Chondrocyte (in vitro differentiated cells): ENCODE data around the gene DESI2. TPM values are rescaled to one million over a fixed set of nuclear protein-coding genes. Genes with fewer than 3 reads are reported as not detected.

Experiments used
- DNase-seq: peaks from one replicate; pipeline ENCODE4 v3.0.0; 2021; ENCODE audit warnings: mixed read lengths, low spot score
- H3K27ac Mint-ChIP-seq: one replicate; pipeline ENCODE4 v1.8.0; 2021; ENCODE audit warnings: mild to moderate bottlenecking, moderate library complexity, mixed read lengths; ENCODE audit not compliant: unreplicated experiment
- H3K27me3 Mint-ChIP-seq: 2 replicates; pipeline ENCODE4 v1.8.0; 2021; ENCODE audit warnings: low read depth, mixed read lengths
- H3K36me3 Mint-ChIP-seq: 2 replicates; pipeline ENCODE4 v1.8.0; 2021; ENCODE audit warnings: low read depth, mixed read lengths
- H3K4me1 Mint-ChIP-seq: 2 replicates; pipeline ENCODE4 v1.8.0; 2021; ENCODE audit warnings: low read depth, mild to moderate bottlenecking, mixed read lengths
- H3K4me3 Mint-ChIP-seq: one replicate; pipeline ENCODE4 v1.8.0; 2021; ENCODE audit warnings: mild to moderate bottlenecking, moderate library complexity, mixed read lengths; ENCODE audit not compliant: unreplicated experiment
- H3K9me3 Mint-ChIP-seq: 2 replicates; pipeline ENCODE4 v1.8.0; 2021; ENCODE audit warnings: low read depth, mixed read lengths
- total RNA-seq: library from RNA; stranded (reverse); gene quantifications from 3 replicates; pipeline ENCODE4 v1.2.1, GENCODE V29; 2021
- TF ChIP-seq, protein P1 (sequence below): fragments of 200-600 bp; sonication (generic); IDR thresholded peaks from 2 replicates; pipeline ENCODE4 v1.5.0; 2021; ENCODE audit warnings: antibody characterized with exemption, mild to moderate bottlenecking, moderate library complexity

Gene DESI2
- total RNA-seq, 1 donor from 2014 or later: 65.6 TPM

DNA sequence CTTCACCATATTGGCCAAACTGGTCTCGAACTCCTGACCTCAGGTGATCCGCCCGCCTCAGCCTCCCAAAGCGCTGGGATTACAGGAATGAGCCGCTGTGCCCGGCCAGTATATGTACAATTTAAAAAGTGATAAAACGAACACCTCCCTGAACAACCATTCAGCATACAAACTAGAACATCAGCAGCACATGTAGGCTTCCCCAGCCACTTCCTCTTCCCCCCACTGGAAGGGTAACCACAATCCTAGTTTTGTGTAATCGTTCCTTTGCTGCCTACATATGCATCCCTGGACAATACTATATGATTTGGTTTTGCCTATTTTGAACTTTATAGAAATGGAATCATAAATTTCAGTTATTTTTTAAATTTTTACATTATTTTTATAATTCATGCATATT is 60.4 kb downstream of the DESI2 start:
- H3K9me3 Mint-ChIP-seq: no peaks in the 10 kb centered on the region
- no peak overlapping the region for H3K4me3 Mint-ChIP-seq
- H3K27ac Mint-ChIP-seq: no peak overlapping the region
- TF ChIP-seq, protein P1, sequence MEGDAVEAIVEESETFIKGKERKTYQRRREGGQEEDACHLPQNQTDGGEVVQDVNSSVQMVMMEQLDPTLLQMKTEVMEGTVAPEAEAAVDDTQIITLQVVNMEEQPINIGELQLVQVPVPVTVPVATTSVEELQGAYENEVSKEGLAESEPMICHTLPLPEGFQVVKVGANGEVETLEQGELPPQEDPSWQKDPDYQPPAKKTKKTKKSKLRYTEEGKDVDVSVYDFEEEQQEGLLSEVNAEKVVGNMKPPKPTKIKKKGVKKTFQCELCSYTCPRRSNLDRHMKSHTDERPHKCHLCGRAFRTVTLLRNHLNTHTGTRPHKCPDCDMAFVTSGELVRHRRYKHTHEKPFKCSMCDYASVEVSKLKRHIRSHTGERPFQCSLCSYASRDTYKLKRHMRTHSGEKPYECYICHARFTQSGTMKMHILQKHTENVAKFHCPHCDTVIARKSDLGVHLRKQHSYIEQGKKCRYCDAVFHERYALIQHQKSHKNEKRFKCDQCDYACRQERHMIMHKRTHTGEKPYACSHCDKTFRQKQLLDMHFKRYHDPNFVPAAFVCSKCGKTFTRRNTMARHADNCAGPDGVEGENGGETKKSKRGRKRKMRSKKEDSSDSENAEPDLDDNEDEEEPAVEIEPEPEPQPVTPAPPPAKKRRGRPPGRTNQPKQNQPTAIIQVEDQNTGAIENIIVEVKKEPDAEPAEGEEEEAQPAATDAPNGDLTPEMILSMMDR: no peak
- no peaks in the 10 kb centered on the region for H3K27me3 Mint-ChIP-seq
- no peaks in the 10 kb centered on the region for H3K4me1 Mint-ChIP-seq
- peaks cover 3% of the 10 kb centered on the region for H3K36me3 Mint-ChIP-seq
- no peak for DNase-seq

DNA sequence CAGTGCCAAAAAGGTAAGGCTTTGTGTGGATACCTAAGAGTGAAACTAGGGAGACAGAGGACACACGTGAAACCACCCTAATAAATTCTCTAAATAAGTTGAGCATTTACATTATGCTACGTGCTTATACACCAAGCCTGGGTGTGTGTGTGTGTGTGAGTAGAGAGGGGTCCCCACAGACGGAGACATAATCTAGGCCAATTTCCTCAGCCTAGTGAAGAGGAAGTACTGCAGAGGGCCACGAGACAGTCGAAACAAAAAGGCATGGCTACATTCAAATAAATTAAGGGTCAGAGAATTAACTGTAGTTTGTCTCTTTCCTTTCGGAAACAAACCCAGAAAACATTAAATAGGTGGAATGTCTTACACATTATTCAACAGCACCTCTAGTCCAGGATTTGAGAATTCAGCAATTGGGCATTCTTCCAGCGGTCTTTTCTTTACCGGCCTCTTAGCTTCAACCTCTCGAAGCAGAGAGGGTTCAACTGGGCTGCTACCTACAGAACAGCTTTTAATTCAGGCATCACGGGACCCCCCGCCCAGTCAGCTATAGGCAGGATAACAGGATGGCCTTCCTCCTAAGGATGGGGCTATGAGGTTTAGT is 75.0 kb downstream of the DESI2 start:
- Mint-ChIP-seq H3K27me3 (no peaks in the 10 kb centered on the region), H3K27ac (no peak overlapping the region), H3K4me3 (no peak overlapping the region), H3K9me3 (no peaks in the 10 kb centered on the region), H3K4me1 (peaks cover 9% of the 10 kb centered on the region), H3K36me3 (no peaks in the 10 kb centered on the region)
- no peak for DNase-seq
- TF ChIP-seq, protein P1: no peak

DNA sequence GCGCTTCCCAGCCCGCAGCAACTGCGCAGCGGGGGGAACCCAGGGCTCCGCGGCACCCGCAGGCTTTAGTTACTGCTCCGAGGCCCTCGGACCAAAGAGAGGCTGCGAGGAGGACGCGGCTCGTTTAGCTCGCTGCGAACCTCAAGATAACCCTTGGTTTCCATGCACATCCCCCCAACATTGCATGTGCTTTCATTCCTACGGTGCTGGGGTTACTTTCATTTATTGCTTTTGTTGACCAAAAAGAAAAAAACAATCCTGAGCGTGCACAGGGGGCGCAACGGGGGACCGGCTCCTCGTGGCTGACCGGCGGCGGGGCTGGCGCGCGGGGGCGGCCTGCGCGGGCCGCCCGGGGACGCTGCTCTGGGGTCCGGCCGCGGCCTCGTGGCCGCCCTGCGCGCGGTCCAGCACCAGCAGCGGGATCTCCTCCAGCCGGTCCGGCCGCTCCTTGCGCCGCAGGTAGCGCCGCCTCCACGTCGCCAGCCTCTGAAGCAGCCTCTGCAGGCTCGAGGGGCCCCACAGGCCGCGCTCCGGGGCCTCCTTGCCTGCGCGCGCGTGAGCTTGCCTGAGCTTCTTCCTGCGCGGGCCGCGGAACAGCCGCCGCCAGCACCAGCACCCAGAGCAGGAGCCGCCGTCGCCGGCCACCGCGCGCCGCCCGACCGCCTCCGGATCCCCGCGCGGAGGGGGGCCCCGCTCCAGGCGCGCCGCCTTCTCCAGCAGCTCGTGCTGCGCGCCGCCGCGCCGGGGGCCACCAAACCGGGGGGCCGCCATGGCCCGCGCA is 77.4 kb downstream of the DESI2 start:
- no peaks in the 10 kb centered on the region for H3K27me3 Mint-ChIP-seq
- peaks cover 4% of the 10 kb centered on the region for H3K9me3 Mint-ChIP-seq
- peaks cover 9% of the 10 kb centered on the region for H3K4me1 Mint-ChIP-seq
- no peak overlapping the region for H3K27ac Mint-ChIP-seq
- no peak for DNase-seq
- TF ChIP-seq, protein P1: peak; percentile 26
- no peaks in the 10 kb centered on the region for H3K36me3 Mint-ChIP-seq
- peak overlapping the region; percentile 72 for H3K4me3 Mint-ChIP-seq

DNA sequence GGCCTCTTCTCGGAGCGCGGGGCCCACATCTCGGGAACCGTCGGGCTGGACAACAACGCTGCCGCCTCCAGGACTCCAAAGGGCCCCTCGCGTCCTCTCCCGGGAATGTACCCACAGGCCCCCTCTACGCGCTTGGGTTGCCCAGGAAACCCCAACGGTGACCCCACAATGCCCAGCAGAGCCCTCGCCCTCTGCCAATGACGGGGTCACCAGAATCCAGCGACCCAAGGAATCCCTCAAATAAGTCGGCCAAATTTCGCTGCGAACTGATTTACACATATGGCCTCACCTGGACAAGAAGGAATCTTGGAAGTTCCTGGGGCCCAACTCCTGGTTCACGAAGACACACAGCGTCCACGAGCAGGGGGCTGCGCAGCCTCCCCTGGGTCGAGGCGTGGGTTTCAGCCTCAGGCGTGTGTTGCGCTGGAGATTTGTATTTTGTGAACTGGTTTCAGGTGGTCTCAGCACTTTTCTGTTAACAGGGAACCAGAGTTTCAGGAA is 78.1 kb downstream of the DESI2 start:
- Mint-ChIP-seq H3K9me3 (peaks cover 6% of the 10 kb centered on the region), H3K36me3 (peaks cover 1% of the 10 kb centered on the region), H3K4me3 (peak overlapping the region; percentile 66), H3K27me3 (no peaks in the 10 kb centered on the region), H3K4me1 (peaks cover 9% of the 10 kb centered on the region), H3K27ac (no peak overlapping the region)
- no peak for DNase-seq
- TF ChIP-seq, protein P1: no peak

DNA sequence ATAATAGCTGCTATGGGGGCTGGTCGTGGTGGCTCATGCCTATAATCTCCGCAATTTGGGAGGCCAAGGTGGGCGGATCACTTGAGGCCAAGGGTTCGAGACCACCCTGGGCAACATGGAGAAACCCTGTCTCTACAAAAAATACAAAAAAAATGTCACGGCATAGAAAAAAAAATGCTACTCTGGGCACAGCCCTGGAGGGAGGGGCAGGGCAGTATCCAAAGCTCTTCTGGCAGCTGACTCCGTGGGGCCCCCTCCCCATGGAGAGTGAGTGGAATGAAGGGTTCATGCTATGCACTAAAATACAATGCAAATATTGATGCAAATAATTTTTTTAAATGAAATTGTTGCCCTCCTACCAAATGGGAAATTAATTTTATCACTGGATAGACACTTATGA is 78.7 kb downstream of the DESI2 start:
- H3K4me3 Mint-ChIP-seq: peak overlapping the region; percentile 19
- TF ChIP-seq, protein P1: no peak
- H3K9me3 Mint-ChIP-seq: peaks cover 6% of the 10 kb centered on the region
- peaks cover 9% of the 10 kb centered on the region for H3K4me1 Mint-ChIP-seq
- DNase-seq: no peak
- H3K27me3 Mint-ChIP-seq: no peaks in the 10 kb centered on the region
- H3K36me3 Mint-ChIP-seq: peaks cover 1% of the 10 kb centered on the region
- H3K27ac Mint-ChIP-seq: no peak overlapping the region
